Neural cell (in vitro differentiated cells): ENCODE data around the gene BCL2. TPM values are rescaled to one million over a fixed set of nuclear protein-coding genes. Genes with fewer than 3 reads are reported as not detected.

Experiments
- H2AFZ ChIP-seq: fragments of 200-600, 300-800 bp; sonication (generic), shearing (Covaris generic); 2 replicates; pipeline ENCODE4 v1.6.0; 2014; ENCODE audit warnings: low read depth, mild to moderate bottlenecking, antibody characterized with exemption, low read length, moderate library complexity
- H3F3A ChIP-seq: fragments of 200-600 bp; shearing (Covaris generic); 2 replicates; pipeline ENCODE4 v1.6.1; 2016; ENCODE audit warnings: mild to moderate bottlenecking, moderate library complexity, mixed read lengths, antibody characterized with exemption, low read length; ENCODE audit not compliant: insufficient read depth, poor library complexity, severe bottlenecking
- H3K27ac ChIP-seq: fragments of 200-600, 300-800 bp; sonication (generic), shearing (Covaris generic); 2 replicates; pipeline ENCODE4 v1.5.1; 2014; ENCODE audit warnings: mild to moderate bottlenecking, low read length, moderate library complexity
- H3K27me3 ChIP-seq: fragments of 300-800, 200-600 bp; sonication (generic), shearing (Covaris generic); 2 replicates; pipeline ENCODE4 v1.6.0; 2014; ENCODE audit warnings: mild to moderate bottlenecking, low read depth, low read length, moderate library complexity; ENCODE audit not compliant: insufficient read depth
- H3K36me3 ChIP-seq: fragments of 300-800, 200-600 bp; sonication (generic), shearing (Covaris generic); 2 replicates; pipeline ENCODE4 v1.5.1; 2014; ENCODE audit warnings: mild to moderate bottlenecking, antibody characterized with exemption, low read length, moderate library complexity; ENCODE audit not compliant: insufficient read depth
- H3K4me2 ChIP-seq: fragments of 300-800, 200-600 bp; sonication (generic), shearing (Covaris generic); 2 replicates; pipeline ENCODE4 v1.6.0; 2014; ENCODE audit warnings: mild to moderate bottlenecking, low read length
- H3K4me3 ChIP-seq: fragments of 300-800, 200-600 bp; sonication (generic), shearing (Covaris generic); 2 replicates; pipeline ENCODE4 v1.5.1; 2014; ENCODE audit warnings: mild to moderate bottlenecking, low read length, moderate library complexity
- H3K79me2 ChIP-seq: fragments of 200-600 bp; shearing (Covaris generic); replicated peaks from 2 replicates; pipeline ENCODE4 v1.6.0; 2014; ENCODE audit warnings: mild to moderate bottlenecking, low read length, moderate library complexity; ENCODE audit not compliant: insufficient read depth
- H3K9ac ChIP-seq: fragments of 300-800, 200-600 bp; sonication (generic), shearing (Covaris generic); 2 replicates; pipeline ENCODE4 v1.6.1; 2016; ENCODE audit warnings: mild to moderate bottlenecking, low read length, mixed read lengths
- H3K9me2 ChIP-seq: fragments of 200-600 bp; shearing (Covaris generic); 2 replicates; pipeline ENCODE4 v1.6.1; 2016; ENCODE audit warnings: mild to moderate bottlenecking, low read length, mixed read lengths; ENCODE audit not compliant: insufficient read depth
- H3K9me3 ChIP-seq: fragments of 200-600, 300-800 bp; sonication (generic), shearing (Covaris generic); 2 replicates; pipeline ENCODE4 v1.6.1; 2016; ENCODE audit warnings: mild to moderate bottlenecking, mixed run types, low read length, moderate library complexity, mixed read lengths
- H4K20me1 ChIP-seq: fragments of 200-600 bp; shearing (Covaris generic); 2 replicates; pipeline ENCODE4 v1.6.1; 2016; ENCODE audit warnings: mild to moderate bottlenecking, mixed run types; ENCODE audit not compliant: insufficient read depth
- EP300 ChIP-seq: fragments of 450-650 bp; conservative IDR thresholded peaks from 2 replicates; pipeline ENCODE4 v1.6.1; 2014; ENCODE audit warnings: antibody characterized with exemption, mild to moderate bottlenecking, moderate library complexity; ENCODE audit not compliant: poor library complexity, severe bottlenecking
- EZH2 ChIP-seq: fragments of 200-600, 300-800 bp; shearing (Covaris generic), sonication (generic); IDR thresholded peaks from 2 replicates; pipeline ENCODE4 v1.6.1; 2014; ENCODE audit warnings: antibody characterized with exemption, low read length, borderline replicate concordance, mild to moderate bottlenecking; ENCODE audit not compliant: insufficient read depth, poor library complexity, severe bottlenecking
- MXI1 ChIP-seq: fragments of 450-650 bp; conservative IDR thresholded peaks from 2 replicates; pipeline ENCODE4 v1.6.1; 2014; ENCODE audit warnings: antibody characterized with exemption, mild to moderate bottlenecking; ENCODE audit not compliant: poor library complexity, severe bottlenecking
- POLR2AphosphoS5 ChIP-seq: IDR thresholded peaks from 2 replicates; pipeline ENCODE4 v1.6.1; 2012
- RAD21 ChIP-seq: fragments of 450-650 bp; conservative IDR thresholded peaks from 2 replicates; pipeline ENCODE4 v1.6.1; 2014; ENCODE audit warnings: antibody characterized with exemption, mild to moderate bottlenecking, moderate library complexity
- SMC3 ChIP-seq: fragments of 450-650 bp; conservative IDR thresholded peaks from 2 replicates; pipeline ENCODE4 v1.6.1; 2014; ENCODE audit warnings: antibody characterized with exemption, mild to moderate bottlenecking, moderate library complexity; ENCODE audit not compliant: poor library complexity
- TAF1 ChIP-seq: IDR thresholded peaks from 2 replicates; pipeline ENCODE4 v1.6.1; 2012; ENCODE audit warnings: low read depth
- polyA plus RNA-seq: library from polyadenylated mRNA; depleted of rRNA; stranded (reverse); fragments of >200 nt; gene quantifications from 2 replicates; pipeline ENCODE4 v1.2.3, GENCODE V29; 2014
- TF ChIP-seq, protein P1 (sequence below): IDR thresholded peaks from 2 replicates; pipeline ENCODE4 v1.6.1; 2012; ENCODE audit warnings: borderline replicate concordance
- TF ChIP-seq, protein P2 (sequence below): fragments of 450-650 bp; IDR thresholded peaks from 2 replicates; pipeline ENCODE4 v1.5.1; 2014; ENCODE audit warnings: antibody characterized with exemption, mild to moderate bottlenecking, moderate library complexity; ENCODE audit not compliant: poor library complexity, severe bottlenecking

The BCL2 gene
- polyA plus RNA-seq, 1 donor from 2014 or later = 3.4 TPM

- no peaks in the 10 kb centered on the region for H3K27me3 ChIP-seq
- TF ChIP-seq, protein P1, sequence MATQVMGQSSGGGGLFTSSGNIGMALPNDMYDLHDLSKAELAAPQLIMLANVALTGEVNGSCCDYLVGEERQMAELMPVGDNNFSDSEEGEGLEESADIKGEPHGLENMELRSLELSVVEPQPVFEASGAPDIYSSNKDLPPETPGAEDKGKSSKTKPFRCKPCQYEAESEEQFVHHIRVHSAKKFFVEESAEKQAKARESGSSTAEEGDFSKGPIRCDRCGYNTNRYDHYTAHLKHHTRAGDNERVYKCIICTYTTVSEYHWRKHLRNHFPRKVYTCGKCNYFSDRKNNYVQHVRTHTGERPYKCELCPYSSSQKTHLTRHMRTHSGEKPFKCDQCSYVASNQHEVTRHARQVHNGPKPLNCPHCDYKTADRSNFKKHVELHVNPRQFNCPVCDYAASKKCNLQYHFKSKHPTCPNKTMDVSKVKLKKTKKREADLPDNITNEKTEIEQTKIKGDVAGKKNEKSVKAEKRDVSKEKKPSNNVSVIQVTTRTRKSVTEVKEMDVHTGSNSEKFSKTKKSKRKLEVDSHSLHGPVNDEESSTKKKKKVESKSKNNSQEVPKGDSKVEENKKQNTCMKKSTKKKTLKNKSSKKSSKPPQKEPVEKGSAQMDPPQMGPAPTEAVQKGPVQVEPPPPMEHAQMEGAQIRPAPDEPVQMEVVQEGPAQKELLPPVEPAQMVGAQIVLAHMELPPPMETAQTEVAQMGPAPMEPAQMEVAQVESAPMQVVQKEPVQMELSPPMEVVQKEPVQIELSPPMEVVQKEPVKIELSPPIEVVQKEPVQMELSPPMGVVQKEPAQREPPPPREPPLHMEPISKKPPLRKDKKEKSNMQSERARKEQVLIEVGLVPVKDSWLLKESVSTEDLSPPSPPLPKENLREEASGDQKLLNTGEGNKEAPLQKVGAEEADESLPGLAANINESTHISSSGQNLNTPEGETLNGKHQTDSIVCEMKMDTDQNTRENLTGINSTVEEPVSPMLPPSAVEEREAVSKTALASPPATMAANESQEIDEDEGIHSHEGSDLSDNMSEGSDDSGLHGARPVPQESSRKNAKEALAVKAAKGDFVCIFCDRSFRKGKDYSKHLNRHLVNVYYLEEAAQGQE = no peak
- TF ChIP-seq EZH2 = no peak
- TF ChIP-seq, protein P2, sequence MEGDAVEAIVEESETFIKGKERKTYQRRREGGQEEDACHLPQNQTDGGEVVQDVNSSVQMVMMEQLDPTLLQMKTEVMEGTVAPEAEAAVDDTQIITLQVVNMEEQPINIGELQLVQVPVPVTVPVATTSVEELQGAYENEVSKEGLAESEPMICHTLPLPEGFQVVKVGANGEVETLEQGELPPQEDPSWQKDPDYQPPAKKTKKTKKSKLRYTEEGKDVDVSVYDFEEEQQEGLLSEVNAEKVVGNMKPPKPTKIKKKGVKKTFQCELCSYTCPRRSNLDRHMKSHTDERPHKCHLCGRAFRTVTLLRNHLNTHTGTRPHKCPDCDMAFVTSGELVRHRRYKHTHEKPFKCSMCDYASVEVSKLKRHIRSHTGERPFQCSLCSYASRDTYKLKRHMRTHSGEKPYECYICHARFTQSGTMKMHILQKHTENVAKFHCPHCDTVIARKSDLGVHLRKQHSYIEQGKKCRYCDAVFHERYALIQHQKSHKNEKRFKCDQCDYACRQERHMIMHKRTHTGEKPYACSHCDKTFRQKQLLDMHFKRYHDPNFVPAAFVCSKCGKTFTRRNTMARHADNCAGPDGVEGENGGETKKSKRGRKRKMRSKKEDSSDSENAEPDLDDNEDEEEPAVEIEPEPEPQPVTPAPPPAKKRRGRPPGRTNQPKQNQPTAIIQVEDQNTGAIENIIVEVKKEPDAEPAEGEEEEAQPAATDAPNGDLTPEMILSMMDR = no peak
- no peak for TF ChIP-seq POLR2AphosphoS5
- TF ChIP-seq EP300 = no peak
- no peak for TF ChIP-seq RAD21
- no peak for TF ChIP-seq SMC3
- TF ChIP-seq TAF1 = no peak
- TF ChIP-seq MXI1 = no peak
- H3F3A ChIP-seq = no peaks in the 10 kb centered on the region
- no peak overlapping the region for H3K4me3 ChIP-seq
- no peaks in the 10 kb centered on the region for H3K36me3 ChIP-seq
- H3K9ac ChIP-seq = no peak overlapping the region
- no peaks in the 10 kb centered on the region for H4K20me1 ChIP-seq
- H3K4me2 ChIP-seq = no peak overlapping the region
- H3K9me3 ChIP-seq = no peaks in the 10 kb centered on the region
- no peak overlapping the region for H2AFZ ChIP-seq
- H3K9me2 ChIP-seq = no peaks in the 10 kb centered on the region
- no peak overlapping the region for H3K27ac ChIP-seq
- H3K79me2 ChIP-seq = no peaks in the 10 kb centered on the region
These were observed 47.7 kb downstream of the BCL2 start for GRCh38 chr18:63271881-63272299.

GRCh38 chr18:63271148-63271547 lies 48.4 kb downstream of the BCL2 start:
- no peaks in the 10 kb centered on the region for H3K9me2 ChIP-seq
- H3K36me3 ChIP-seq = no peaks in the 10 kb centered on the region
- no peak overlapping the region for H3K27ac ChIP-seq
- no peak overlapping the region for H3K4me2 ChIP-seq
- no peaks in the 10 kb centered on the region for H3K79me2 ChIP-seq
- H3K27me3 ChIP-seq = no peaks in the 10 kb centered on the region
- no peaks in the 10 kb centered on the region for H3F3A ChIP-seq
- H4K20me1 ChIP-seq = no peaks in the 10 kb centered on the region
- H2AFZ ChIP-seq = no peak overlapping the region
- H3K4me3 ChIP-seq = no peak overlapping the region
- no peaks in the 10 kb centered on the region for H3K9me3 ChIP-seq
- TF ChIP-seq MXI1 (no peak), POLR2AphosphoS5 (no peak), TAF1 (no peak), EP300 (no peak), EZH2 (no peak), SMC3 (no peak), RAD21 (no peak)
- TF ChIP-seq, protein P2 = no peak
- TF ChIP-seq, protein P1 = no peak
- no peak overlapping the region for H3K9ac ChIP-seq
